Stomach (tissue), 4 donors: ENCODE data around the gene NOL12.
"Not testable (repeated sequence)": the region's sequence is repeated elsewhere in the genome, so short reads cannot be mapped to it uniquely, and the experiment has no call there.

ENCODE experiments used
- EP300 ChIP-seq: sonication (generic); formaldehyde crosslinking; IDR thresholded peaks from one replicate; pipeline ENCODE4 v1.6.1; 2017; ENCODE audit warnings: antibody characterized with exemption
- POLR2A ChIP-seq, 4 donors: fragments of 450-650 bp; IDR thresholded peaks; one replicate each; pipeline ENCODE4 v1.6.1; 2016; ENCODE audit warnings: antibody characterized with exemption in 4 of 4, control low read depth in 2 of 4, mild to moderate bottlenecking in 1 of 4, moderate library complexity in 1 of 4
- POLR2AphosphoS5 ChIP-seq, 3 donors: sonication (generic); formaldehyde crosslinking; IDR thresholded peaks; one replicate each; pipeline ENCODE4 v1.6.1; 2016; ENCODE audit warnings: antibody characterized with exemption in 3 of 3
- TF ChIP-seq, protein P1 (sequence below), 7 experiments: fragments of 450-650 bp in 4 of 7; fragments of 200-600 bp in 3 of 7; sonication (generic) in 3 of 7; IDR thresholded peaks; one replicate each; pipeline ENCODE4 v1.5.1; 2016 to 2019; ENCODE audit warnings: antibody characterized with exemption in 7 of 7, control low read depth in 2 of 7, mild to moderate bottlenecking in 1 of 7

DNA sequence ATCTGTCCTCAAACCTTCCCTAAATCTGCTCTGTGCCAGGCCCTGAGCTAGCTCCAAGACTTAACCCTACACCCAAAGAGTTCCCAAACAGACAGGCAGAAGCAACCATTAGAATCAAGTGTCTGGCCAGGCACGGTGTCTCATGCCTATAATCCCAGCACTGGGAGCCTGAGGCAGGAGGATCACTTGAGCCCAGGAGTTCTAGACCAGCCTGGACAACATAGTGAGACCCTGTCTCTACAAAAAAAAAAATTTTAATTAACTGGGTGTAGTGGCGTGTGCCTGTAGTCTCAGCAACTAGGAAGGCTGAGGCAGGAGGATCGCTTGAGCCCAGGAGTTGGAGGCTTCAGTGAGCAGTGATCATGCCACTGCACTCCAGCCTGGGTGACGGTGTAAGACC, 29.6 kb upstream of the NOL12 start:
- TF ChIP-seq, protein P1, sequence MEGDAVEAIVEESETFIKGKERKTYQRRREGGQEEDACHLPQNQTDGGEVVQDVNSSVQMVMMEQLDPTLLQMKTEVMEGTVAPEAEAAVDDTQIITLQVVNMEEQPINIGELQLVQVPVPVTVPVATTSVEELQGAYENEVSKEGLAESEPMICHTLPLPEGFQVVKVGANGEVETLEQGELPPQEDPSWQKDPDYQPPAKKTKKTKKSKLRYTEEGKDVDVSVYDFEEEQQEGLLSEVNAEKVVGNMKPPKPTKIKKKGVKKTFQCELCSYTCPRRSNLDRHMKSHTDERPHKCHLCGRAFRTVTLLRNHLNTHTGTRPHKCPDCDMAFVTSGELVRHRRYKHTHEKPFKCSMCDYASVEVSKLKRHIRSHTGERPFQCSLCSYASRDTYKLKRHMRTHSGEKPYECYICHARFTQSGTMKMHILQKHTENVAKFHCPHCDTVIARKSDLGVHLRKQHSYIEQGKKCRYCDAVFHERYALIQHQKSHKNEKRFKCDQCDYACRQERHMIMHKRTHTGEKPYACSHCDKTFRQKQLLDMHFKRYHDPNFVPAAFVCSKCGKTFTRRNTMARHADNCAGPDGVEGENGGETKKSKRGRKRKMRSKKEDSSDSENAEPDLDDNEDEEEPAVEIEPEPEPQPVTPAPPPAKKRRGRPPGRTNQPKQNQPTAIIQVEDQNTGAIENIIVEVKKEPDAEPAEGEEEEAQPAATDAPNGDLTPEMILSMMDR (IDR thresholded peaks at IDR 0.05) = not testable (repeated sequence)
- TF ChIP-seq POLR2A (IDR thresholded peaks at IDR 0.05); EP300; POLR2AphosphoS5 (IDR thresholded peaks at IDR 0.05): not testable (repeated sequence)
